ENCODE results near the gene TSGA10. TPM values are rescaled to one million over a fixed set of nuclear protein-coding genes. Genes with fewer than 3 reads are reported as not detected.
"Not testable (repeated sequence)": the region's sequence is repeated elsewhere in the genome, so short reads cannot be mapped to it uniquely, and the experiment has no call there.

Gene TSGA10
- total RNA-seq, 1 donor from 2014 or later = 3.1 TPM

- intact Hi-C loops (cut with micrococcal nuclease) = no loop called here
- Histone ChIP-seq H3K9me3 (replicated peaks) (no peaks in the 10 kb centered on the region), H3K27ac (replicated peaks) (no peak overlapping the region), H3K4me1 (no peaks in the 10 kb centered on the region), H3K36me3 (no peaks in the 10 kb centered on the region), H3K27me3 (ENCODE audit: low read depth) (peaks cover 51% of the 10 kb centered on the region), H3K4me3 (no peak overlapping the region)
- TF ChIP-seq CTCF (IDR thresholded peaks at IDR 0.05; ENCODE audit: borderline replicate concordance) = no peak
- no peak for DNase-seq
These were observed 72.9 kb downstream of the TSGA10 start for GRCh38 chr2:99081891-99082290.

GRCh38 chr2:99079226-99079625, 75.5 kb downstream of the TSGA10 start:
- no peak overlapping the region for H3K4me3 ChIP-seq
- H3K27ac ChIP-seq (replicated peaks) = no peak overlapping the region
- no peaks in the 10 kb centered on the region for H3K4me1 ChIP-seq
- no peak for TF ChIP-seq CTCF (IDR thresholded peaks at IDR 0.05; ENCODE audit: borderline replicate concordance)
- DNase-seq = no peak
- H3K9me3 ChIP-seq (replicated peaks) = no peaks in the 10 kb centered on the region
- intact Hi-C loops (cut with micrococcal nuclease) = no loop called here
- H3K27me3 ChIP-seq (ENCODE audit: low read depth) = peaks cover 50% of the 10 kb centered on the region
- H3K36me3 ChIP-seq = no peaks in the 10 kb centered on the region

GRCh38 chr2:99072551-99072950, 82.2 kb downstream of the TSGA10 start:
- no peak for TF ChIP-seq CTCF (IDR thresholded peaks at IDR 0.05; ENCODE audit: borderline replicate concordance)

GRCh38 chr2:99067871-99068625, 86.7 kb downstream of the TSGA10 start:
- TF ChIP-seq CTCF (IDR thresholded peaks at IDR 0.05; ENCODE audit: borderline replicate concordance) = no peak
- intact Hi-C loops (cut with micrococcal nuclease) = no loop called here
- H3K36me3 ChIP-seq = no peaks in the 10 kb centered on the region

More at GRCh38 chr2:99072551-99072950, 82.2 kb downstream of the TSGA10 start:
- H3K9me3 ChIP-seq (replicated peaks) = no peaks in the 10 kb centered on the region
- no peak overlapping the region for H3K4me3 ChIP-seq
- no peak for DNase-seq
- intact Hi-C loops (cut with micrococcal nuclease) = no loop called here
- H3K4me1 ChIP-seq = no peaks in the 10 kb centered on the region
- H3K36me3 ChIP-seq = no peaks in the 10 kb centered on the region
- H3K27ac ChIP-seq (replicated peaks) = no peak overlapping the region
- peaks cover 6% of the 10 kb centered on the region for H3K27me3 ChIP-seq (ENCODE audit: low read depth)

GRCh38 chr2:99066075-99066958, 88.4 kb downstream of the TSGA10 start:
- no peaks in the 10 kb centered on the region for H3K27me3 ChIP-seq (ENCODE audit: low read depth)
- H3K36me3 ChIP-seq = no peaks in the 10 kb centered on the region
- no peaks in the 10 kb centered on the region for H3K4me1 ChIP-seq
- peak; percentile 46 for TF ChIP-seq CTCF (IDR thresholded peaks at IDR 0.05; ENCODE audit: borderline replicate concordance)
- no peak overlapping the region for H3K4me3 ChIP-seq
- H3K9me3 ChIP-seq (replicated peaks) = no peaks in the 10 kb centered on the region
- intact Hi-C loops (cut with micrococcal nuclease) = no loop called here
- H3K27ac ChIP-seq (replicated peaks) = no peak overlapping the region
- no peak for DNase-seq

More at GRCh38 chr2:99067871-99068625, 86.7 kb downstream of the TSGA10 start:
- Histone ChIP-seq H3K4me1 (no peaks in the 10 kb centered on the region), H3K27ac (replicated peaks) (no peak overlapping the region), H3K27me3 (ENCODE audit: low read depth) (no peaks in the 10 kb centered on the region), H3K9me3 (replicated peaks) (no peaks in the 10 kb centered on the region), H3K4me3 (no peak overlapping the region)
- no peak for DNase-seq

- H3K36me3 ChIP-seq; H3K27me3 ChIP-seq (ENCODE audit: low read depth); H3K27ac ChIP-seq (replicated peaks); H3K4me1 ChIP-seq; intact Hi-C loops (cut with micrococcal nuclease); H3K4me3 ChIP-seq; DNase-seq: not testable (repeated sequence)
- peaks cover 26% of the 10 kb centered on the region for H3K9me3 ChIP-seq (replicated peaks)
These were observed 105.6 kb downstream of the TSGA10 start for GRCh38 chr2:99049187-99049586.

GRCh38 chr2:99040736-99041300, 113.9 kb downstream of the TSGA10 start:
- H3K4me3 ChIP-seq; H3K27me3 ChIP-seq (ENCODE audit: low read depth); H3K27ac ChIP-seq (replicated peaks); DNase-seq; intact Hi-C loops (cut with micrococcal nuclease); H3K4me1 ChIP-seq; H3K36me3 ChIP-seq: not testable (repeated sequence)
- peaks cover 18% of the 10 kb centered on the region for H3K9me3 ChIP-seq (replicated peaks)
